Activated naive CD8-positive, alpha-beta T cell treated with anti-CD3 and anti-CD28 coated beads, Interleukin-2, amount 50 U/mL, for 16 hours (primary cell): Measurements from ENCODE around the gene AEBP1.

Experiments used
- DNase-seq: peaks from one replicate; pipeline ENCODE4 v3.0.0-alpha.2; 2020; ENCODE audit warnings: low read depth, low spot score

The AEBP1 gene

GRCh38 chr7:44155191-44156185 lies 51.3 kb downstream of the AEBP1 start:
- no peak for DNase-seq

GRCh38 chr7:44156453-44157010 lies 52.4 kb downstream of the AEBP1 start:
- DNase-seq, result no peak

GRCh38 chr7:44157116-44158080 lies 53.3 kb downstream of the AEBP1 start:
- DNase-seq, result no peak

- DNase-seq, result no peak
Observed at GRCh38 chr7:44158096-44158872, 54.1 kb downstream of the AEBP1 start.

GRCh38 chr7:44158873-44159631 lies 54.9 kb downstream of the AEBP1 start:
- no peak for DNase-seq

- DNase-seq, result no peak
Observed at GRCh38 chr7:44159824-44160630, 55.9 kb downstream of the AEBP1 start.

- DNase-seq, result no peak
Observed at GRCh38 chr7:44161371-44161770, 57.2 kb downstream of the AEBP1 start.

GRCh38 chr7:44162179-44162578 lies 58.0 kb downstream of the AEBP1 start:
- no peak for DNase-seq

GRCh38 chr7:44162785-44163395 lies 58.7 kb downstream of the AEBP1 start:
- DNase-seq, result no peak

GRCh38 chr7:44163591-44163990 lies 59.4 kb downstream of the AEBP1 start:
- DNase-seq, result no peak
